HG03039 (cell line): ENCODE results near the gene NKIRAS2.
"Not testable (repeated sequence)": the region's sequence is repeated elsewhere in the genome, so short reads cannot be mapped to it uniquely, and the experiment has no call there.

Experiments used
- ATAC-seq: cut with Tn5 transposase; IDR thresholded peaks from one replicate; pipeline ENCODE4 v1.9.1; 2021; ENCODE audit warnings: mild to moderate bottlenecking, moderate library complexity; ENCODE audit not compliant: unreplicated experiment

NKIRAS2 gene

GRCh38 chr17:41996855-41997164 is 23.1 kb upstream of the NKIRAS2 start:
- ATAC-seq, result no peak

- no peak for ATAC-seq
These were observed 21.4 kb upstream of the NKIRAS2 start for GRCh38 chr17:41998497-41998896.

- ATAC-seq, result no peak
These were observed 19.3 kb upstream of the NKIRAS2 start for GRCh38 chr17:42000413-42001133.

- ATAC-seq, result no peak
These were observed 18.2 kb upstream of the NKIRAS2 start for GRCh38 chr17:42001729-42002128.

GRCh38 chr17:42002175-42002791 is 17.6 kb upstream of the NKIRAS2 start:
- ATAC-seq, result no peak

- ATAC-seq, result no peak
These were observed 17.0 kb upstream of the NKIRAS2 start for GRCh38 chr17:42002792-42003301.

GRCh38 chr17:42005166-42005565 is 14.7 kb upstream of the NKIRAS2 start:
- no peak for ATAC-seq

- ATAC-seq, result no peak
These were observed 10.7 kb upstream of the NKIRAS2 start for GRCh38 chr17:42009170-42009569.

GRCh38 chr17:42010266-42010680 is 9.6 kb upstream of the NKIRAS2 start:
- not testable (repeated sequence) for ATAC-seq

- ATAC-seq, result no peak
These were observed 8.9 kb upstream of the NKIRAS2 start for GRCh38 chr17:42010898-42011516.

- not testable (repeated sequence) for ATAC-seq
These were observed 7.5 kb upstream of the NKIRAS2 start for GRCh38 chr17:42012363-42012762.

- not testable (repeated sequence) for ATAC-seq
These were observed 6.2 kb upstream of the NKIRAS2 start for GRCh38 chr17:42013740-42014139.

- ATAC-seq, result no peak
These were observed 3.5 kb upstream of the NKIRAS2 start for GRCh38 chr17:42016411-42016831.

- ATAC-seq, result peak; percentile 71
These were observed 2.7 kb upstream of the NKIRAS2 start, which contains the start of gene DNAJC7 for GRCh38 chr17:42016941-42017865. Gene DNAJC7, minus strand, starts transcription at chr17:42017439. Its CDS starts 23 bp downstream, at chr17:42017416.

GRCh38 chr17:42017866-42018200 is 2.1 kb upstream of the NKIRAS2 start:
- peak; percentile 6 for ATAC-seq

GRCh38 chr17:42018339-42018738 is 1.6 kb upstream of the NKIRAS2 start:
- no peak for ATAC-seq

GRCh38 chr17:42018988-42019387 is 902 bp upstream of the NKIRAS2 start:
- no peak for ATAC-seq

GRCh38 chr17:42020845-42021244 is 955 bp downstream of the NKIRAS2 start:
- not testable (repeated sequence) for ATAC-seq

- ATAC-seq, result no peak
These were observed 3.8 kb downstream of the NKIRAS2 start for GRCh38 chr17:42023524-42024349.

- no peak for ATAC-seq
These were observed 5.3 kb downstream of the NKIRAS2 start for GRCh38 chr17:42025191-42025579.
